Large intestine (tissue), 3 donors: ENCODE measurements around the gene RRAGB. TPM values are rescaled to one million over a fixed set of nuclear protein-coding genes. Genes with fewer than 3 reads are reported as not detected.

Source experiments
- DNase-seq, 2 donors: peaks; one replicate each; pipeline versions ENCODE4 v3.0.0 to v3.0.0-alpha.2; 2013
- H3K27ac ChIP-seq: one replicate; pipeline ENCODE4 v1.5.1; 2013; ENCODE audit warnings: low read length
- H3K27me3 ChIP-seq: 2 replicates; pipeline ENCODE4 v1.6.1; 2013; ENCODE audit warnings: low read length; ENCODE audit not compliant: control insufficient read depth, insufficient read depth
- H3K36me3 ChIP-seq: 2 replicates; pipeline ENCODE4 v1.6.1; 2013; ENCODE audit warnings: low read length; ENCODE audit not compliant: control insufficient read depth, insufficient read depth
- H3K4me1 ChIP-seq: one replicate; pipeline ENCODE4 v1.6.1; 2013; ENCODE audit warnings: low read length; ENCODE audit not compliant: control insufficient read depth, insufficient read depth
- H3K4me3 ChIP-seq: one replicate; pipeline ENCODE4 v1.5.1; 2013; ENCODE audit warnings: low read length
- H3K9me3 ChIP-seq: one replicate; pipeline ENCODE4 v1.6.1; 2013; ENCODE audit warnings: mild to moderate bottlenecking, low read depth, low read length, moderate library complexity; ENCODE audit not compliant: control insufficient read depth
- WGBS: methylation state at CpG from one replicate; pipeline ENCODE4 v1.1.5; 2013; ENCODE audit warnings: low lambda C conversion rate; ENCODE audit not compliant: insufficient coverage; 5-methylcytosine and 5-hydroxymethylcytosine counted together
- polyA plus RNA-seq: library from polyadenylated mRNA; unstranded; fragments of 120-200 nt; gene quantifications from one replicate; pipeline ENCODE4 v1.2.1, GENCODE V29; 2013

RRAGB gene
- polyA plus RNA-seq, 1 donor = 28.5 TPM

- peak in 1 of 2 donors; percentile 36 for DNase-seq
- no peak overlapping the region for H3K27ac ChIP-seq
- H3K36me3 ChIP-seq = no peaks in the 10 kb centered on the region
- no peaks in the 10 kb centered on the region for H3K9me3 ChIP-seq
- no peak overlapping the region for H3K4me3 ChIP-seq
- no peaks in the 10 kb centered on the region for H3K27me3 ChIP-seq
- no CpG with 5 or more reads among the region's 1 CpG for WGBS
- H3K4me1 ChIP-seq = no peaks in the 10 kb centered on the region
Observed at GRCh38 chrX:55801811-55802210, 84.3 kb downstream of the RRAGB start.

Other genes with a start within 250 kb of the RRAGB start
- gene USP51, start 227.9 kb upstream of the RRAGB start, polyA plus RNA-seq = 7.4 TPM
- 0.22 TPM for gene FOXR2, start 94.3 kb upstream of the RRAGB start, polyA plus RNA-seq